ENCODE data around the gene DAB1. TPM values are rescaled to one million over a fixed set of nuclear protein-coding genes. Genes with fewer than 3 reads are reported as not detected.

Gene DAB1
- total and polyA plus RNA-seq, 2 of the 8 experiments (the other 6 are each of a cell fraction or from before 2014, with no cell fraction given), result 4.4 to 11.8 TPM

- no peaks in the 10 kb centered on the region for H4K20me1 ChIP-seq (replicated peaks in 1 of 2; ENCODE audit: control insufficient read depth in 1 of 2, insufficient read depth in 2 of 2, low read length in 2 of 2)
- WGBS, 2 experiments (ENCODE audit: extremely low coverage in 1 of 2, insufficient coverage in 1 of 2, insufficient read length in 1 of 2, insufficient replicate concordance in 2 of 2, low coverage in 1 of 2, low lambda C conversion rate in 2 of 2, missing lambda C conversion rate in 1 of 2), result 81% methylated on average over 1 of the region's 1 CpG; no CpG with 5 or more reads in 1 of the 2 experiments
- POLR2A ChIA-PET (ENCODE audit: partially characterized antibody), result no interaction called here
Measured at GRCh38 chr1:57164584-57164983, 259.3 kb downstream of the DAB1 start.

More at GRCh38 chr1:57164584-57164983, 259.3 kb downstream of the DAB1 start:
- Histone ChIP-seq H2BK20ac (ENCODE audit: low read length) (no peak overlapping the region), H3K4me2 (ENCODE audit: insufficient read depth in 1 of 2, low read depth in 2 of 2, low read length in 2 of 2) (no peak overlapping the region), H2BK12ac (ENCODE audit: low read depth, low read length) (no peak overlapping the region), H3K4ac (replicated peaks; ENCODE audit: insufficient read length, low read depth, low read length) (no peak overlapping the region), H3K9ac (replicated peaks in 1 of 4; ENCODE audit: extremely low read depth in 1 of 4, low read depth in 3 of 4, low read length in 3 of 4) (no peak overlapping the region), H3K27ac (ENCODE audit: low read depth, low read length) (no peak overlapping the region), H3K27me3 (replicated peaks in 1 of 4; ENCODE audit: control insufficient read depth in 3 of 4, extremely low read depth in 1 of 4, insufficient read depth in 3 of 4, low read length in 3 of 4) (no peaks in the 10 kb centered on the region), H4K5ac (ENCODE audit: insufficient read length, low read depth, low read length) (no peak overlapping the region), H3K4me1 (replicated peaks in 1 of 4; ENCODE audit: control insufficient read depth in 3 of 4, insufficient read depth in 4 of 4, low read length in 3 of 4) (peaks cover 0 to 12% (median 10%) of the 10 kb centered on the region in 4 experiments; a peak in 4 of 7 replicates), H2AK5ac (ENCODE audit: low read depth, low read length) (no peak overlapping the region), H4K8ac (ENCODE audit: extremely low read depth, insufficient read depth, low read length) (no peak overlapping the region), H3K4me3 (ENCODE audit: extremely low read depth in 1 of 4, insufficient read depth in 2 of 4, low read depth in 3 of 4, low read length in 4 of 4) (no peak overlapping the region), H3K23me2 (ENCODE audit: low read depth, low read length) (no peaks in the 10 kb centered on the region), H3K79me2 (ENCODE audit: control insufficient read depth in 1 of 2, insufficient read depth in 2 of 2, low read length in 2 of 2) (no peaks in the 10 kb centered on the region), H4K91ac (replicated peaks; ENCODE audit: insufficient read length, low read length) (no peak overlapping the region), H3K18ac (ENCODE audit: extremely low read depth, low read length) (no peak overlapping the region), H2AFZ (ENCODE audit: low read length) (no peak overlapping the region), H3K79me1 (ENCODE audit: low read depth, low read length) (no peaks in the 10 kb centered on the region), H3K36me3 (ENCODE audit: control insufficient read depth in 2 of 4, insufficient read depth in 4 of 4, low read length in 3 of 4) (no peaks in the 10 kb centered on the region), H3K23ac (ENCODE audit: insufficient read length) (no peak overlapping the region), H2BK5ac (ENCODE audit: low read depth, low read length) (no peak overlapping the region), H3K14ac (ENCODE audit: insufficient read length) (no peak overlapping the region), H2BK15ac (ENCODE audit: low read length) (no peak overlapping the region), H2BK120ac (replicated peaks; ENCODE audit: low read depth, low read length) (no peak overlapping the region), H3K56ac (replicated peaks; ENCODE audit: insufficient read length, low read depth, low read length) (no peak overlapping the region), H3K9me3 (ENCODE audit: insufficient read depth in 2 of 2, low read depth in 1 of 2, low read length in 1 of 2) (no peaks in the 10 kb centered on the region)
- no peak for DNase-seq (ENCODE audit: low read depth in 1 of 2, low spot score in 2 of 2)
- CTCF ChIA-PET (ENCODE audit: partially characterized antibody), result no interaction called here
- no peak for TF ChIP-seq SUZ12 (IDR thresholded peaks at IDR 0.05; ENCODE audit: low read length)
- TF ChIP-seq TEAD4 (IDR thresholded peaks at IDR 0.05; ENCODE audit: low read depth, low read length), result no peak
- no peak for TF ChIP-seq SIN3A (conservative IDR thresholded peaks at IDR 0.05 in 1 of 2, IDR thresholded peaks at IDR 0.05 in 1 of 2; ENCODE audit: low read depth in 1 of 2, low read length in 2 of 2)
- no peak for TF ChIP-seq CHD2 (IDR thresholded peaks at IDR 0.05; ENCODE audit: low read length)
- TF ChIP-seq SP2 (IDR thresholded peaks at IDR 0.05; ENCODE audit: low read length), result no peak
- TF ChIP-seq SP1 (IDR thresholded peaks at IDR 0.05; ENCODE audit: low read depth, low read length), result no peak
- no peak for TF ChIP-seq HDAC2 (IDR thresholded peaks at IDR 0.05; ENCODE audit: borderline replicate concordance in 1 of 2, low read depth in 2 of 2, low read length in 2 of 2)
- FAIRE-seq, result no peak

Measured in H1 (cell line).